Cardiac muscle cell (in vitro differentiated cells and primary cell): ENCODE data around the gene SDK2. TPM values are rescaled to one million over a fixed set of nuclear protein-coding genes. Genes with fewer than 3 reads are reported as not detected.

Source experiments
- DNase-seq, 2 donors: peaks; one replicate each; pipeline versions ENCODE4 v3.0.0 to v3.0.0-alpha.2; 2010 to 2017; ENCODE audit warnings: low read depth in 1 of 2, low spot score in 1 of 2
- H3K27ac ChIP-seq: fragments of 200-600 bp; sonication (generic); 2 replicates; pipeline ENCODE4 v1.5.1; 2016
- H3K27me3 ChIP-seq: fragments of 200-600 bp; sonication (generic); 2 replicates; pipeline ENCODE4 v1.6.0; 2016; ENCODE audit warnings: control low read depth
- H3K36me3 ChIP-seq: fragments of 200-600 bp; sonication (generic); 2 replicates; pipeline ENCODE4 v1.5.1; 2016; ENCODE audit warnings: control low read depth
- H3K4me1 ChIP-seq: fragments of 200-600 bp; sonication (generic); 2 replicates; pipeline ENCODE4 v1.8.1; 2017; ENCODE audit warnings: low read depth, mild to moderate bottlenecking, mixed run types
- H3K4me3 ChIP-seq: fragments of 200-600 bp; sonication (generic); 2 replicates; pipeline ENCODE4 v1.5.1; 2016; ENCODE audit warnings: mild to moderate bottlenecking
- H3K9me3 ChIP-seq: fragments of 200-600 bp; sonication (generic); 2 replicates; pipeline ENCODE4 v1.5.1; 2017; ENCODE audit warnings: low read depth, mild to moderate bottlenecking, control low read depth
- CTCF ChIP-seq: IDR thresholded peaks from 2 replicates; pipeline ENCODE4 v1.5.1; 2012; ENCODE audit warnings: low read depth, mild to moderate bottlenecking, low read length
- polyA plus RNA-seq: library from polyadenylated mRNA; unstranded; fragments of >200 nt; fragmentation: Nextera tagmentation; extraction: Ambion mirVana; gene quantifications from 2 replicates; pipeline ENCODE4 v1.2.1, GENCODE V29; 2016
- total RNA-seq: library from RNA; depleted of rRNA; stranded (reverse); fragments of >200 nt; gene quantifications from 2 replicates; pipeline ENCODE4 v1.2.3, GENCODE V29; 2016

Gene SDK2
- total and polyA plus RNA-seq, 2 experiments from 2014 or later = 11.8 to 46.8 TPM

- no peak for TF ChIP-seq CTCF
- H3K4me1 ChIP-seq = no peaks in the 10 kb centered on the region
- no peak for DNase-seq
- H3K27me3 ChIP-seq = no peaks in the 10 kb centered on the region
- no peaks in the 10 kb centered on the region for H3K9me3 ChIP-seq
- no peak overlapping the region for H3K27ac ChIP-seq
- peaks cover 3% of the 10 kb centered on the region for H3K36me3 ChIP-seq
- H3K4me3 ChIP-seq = no peak overlapping the region
These were observed 253.4 kb downstream of the SDK2 start for GRCh38 chr17:73390851-73391250.

- peaks cover 3% of the 10 kb centered on the region for H3K36me3 ChIP-seq
- H3K4me3 ChIP-seq = no peak overlapping the region
- no peaks in the 10 kb centered on the region for H3K9me3 ChIP-seq
- H3K27me3 ChIP-seq = no peaks in the 10 kb centered on the region
- no peak overlapping the region for H3K27ac ChIP-seq
- no peaks in the 10 kb centered on the region for H3K4me1 ChIP-seq
- no peak for TF ChIP-seq CTCF
- no peak for DNase-seq
These were observed 254.0 kb downstream of the SDK2 start for GRCh38 chr17:73390221-73390620.

- peaks cover 3% of the 10 kb centered on the region for H3K36me3 ChIP-seq
- no peak for DNase-seq
- no peaks in the 10 kb centered on the region for H3K9me3 ChIP-seq
- no peaks in the 10 kb centered on the region for H3K4me1 ChIP-seq
- no peak overlapping the region for H3K4me3 ChIP-seq
- H3K27ac ChIP-seq = no peak overlapping the region
- H3K27me3 ChIP-seq = no peaks in the 10 kb centered on the region
- no peak for TF ChIP-seq CTCF
These were observed 254.8 kb downstream of the SDK2 start for GRCh38 chr17:73389411-73389810.

GRCh38 chr17:73388578-73388905, 255.7 kb downstream of the SDK2 start:
- no peak for TF ChIP-seq CTCF
- Histone ChIP-seq H3K27ac (no peak overlapping the region), H3K36me3 (peaks cover 9% of the 10 kb centered on the region), H3K9me3 (no peaks in the 10 kb centered on the region), H3K4me1 (no peaks in the 10 kb centered on the region), H3K4me3 (no peak overlapping the region), H3K27me3 (no peaks in the 10 kb centered on the region)
- no peak for DNase-seq

GRCh38 chr17:73387746-73388577, 256.3 kb downstream of the SDK2 start:
- no peak for DNase-seq
- no peak overlapping the region for H3K27ac ChIP-seq
- H3K27me3 ChIP-seq = no peaks in the 10 kb centered on the region

More at GRCh38 chr17:73387746-73388577, 256.3 kb downstream of the SDK2 start:
- H3K36me3 ChIP-seq = peaks cover 9% of the 10 kb centered on the region
- no peak for TF ChIP-seq CTCF
- H3K4me3 ChIP-seq = no peak overlapping the region
- no peaks in the 10 kb centered on the region for H3K9me3 ChIP-seq
- no peaks in the 10 kb centered on the region for H3K4me1 ChIP-seq
